Endothelial cell (in vitro differentiated cells): ENCODE results near the gene CD59. TPM values are rescaled to one million over a fixed set of nuclear protein-coding genes. Genes with fewer than 3 reads are reported as not detected.

Experiments
- DNase-seq: peaks from one replicate; pipeline ENCODE4 v3.0.0; 2021; ENCODE audit warnings: low spot score
- H3K27ac Mint-ChIP-seq: one replicate; pipeline ENCODE4 v1.8.0; 2021; ENCODE audit warnings: mixed read lengths, inconsistent platforms; ENCODE audit not compliant: unreplicated experiment
- H3K27me3 Mint-ChIP-seq: one replicate; pipeline ENCODE4 v1.8.0; 2021; ENCODE audit warnings: mild to moderate bottlenecking, moderate library complexity, mixed read lengths, inconsistent platforms; ENCODE audit not compliant: unreplicated experiment
- H3K36me3 Mint-ChIP-seq: one replicate; pipeline ENCODE4 v1.8.0; 2021; ENCODE audit warnings: mild to moderate bottlenecking, low read depth, mixed read lengths, inconsistent platforms; ENCODE audit not compliant: unreplicated experiment
- H3K4me1 Mint-ChIP-seq: one replicate; pipeline ENCODE4 v1.8.0; 2021; ENCODE audit warnings: mild to moderate bottlenecking, mixed read lengths, inconsistent platforms; ENCODE audit not compliant: unreplicated experiment
- H3K4me3 Mint-ChIP-seq: one replicate; pipeline ENCODE4 v1.8.0; 2021; ENCODE audit warnings: mild to moderate bottlenecking, mixed read lengths, inconsistent platforms; ENCODE audit not compliant: unreplicated experiment
- H3K9me3 Mint-ChIP-seq: one replicate; pipeline ENCODE4 v1.8.0; 2021; ENCODE audit warnings: mixed read lengths, inconsistent platforms; ENCODE audit not compliant: unreplicated experiment
- CTCF ChIP-seq: fragments of 200-600 bp; sonication (generic); IDR thresholded peaks from one replicate; pipeline ENCODE4 v1.5.0; 2021; ENCODE audit warnings: antibody characterized with exemption; ENCODE audit not compliant: unreplicated experiment
- total RNA-seq: library from RNA; stranded (reverse); fragmentation: NEBNext Ultra II Directional; extraction: Animal tissue kit (Norgen Biotek cat#: 25700); gene quantifications from one replicate; pipeline ENCODE4 v1.2.1, GENCODE V29; 2021; ENCODE audit not compliant: unreplicated experiment

CD59 gene
- total RNA-seq, 1 donor from 2014 or later, result 101 TPM

DNA sequence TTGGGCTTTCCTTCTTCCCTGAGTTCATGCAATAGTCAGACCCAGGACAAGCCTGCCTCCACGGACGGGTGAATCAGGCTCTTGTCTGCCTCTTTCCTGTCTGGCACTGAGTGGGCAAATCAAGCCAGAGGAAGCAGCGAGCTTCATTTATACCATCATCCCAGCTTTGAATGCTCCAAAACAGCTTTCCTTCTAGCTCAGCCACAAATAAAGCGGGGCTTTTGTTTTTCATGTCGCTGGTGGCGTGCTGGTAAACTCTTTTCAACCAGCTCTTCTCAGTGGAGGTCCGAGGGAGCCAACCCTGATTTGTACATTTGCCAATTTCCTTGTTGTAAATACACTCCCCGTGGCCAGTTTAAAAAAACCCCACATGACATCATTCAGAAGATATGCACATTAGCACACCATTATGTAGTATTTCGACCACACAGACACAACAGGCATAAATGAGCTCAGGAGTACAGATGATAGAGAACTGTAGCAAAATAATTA lies 44.2 kb downstream of the CD59 start:
- Mint-ChIP-seq H3K4me1 (peaks cover 30% of the 10 kb centered on the region), H3K9me3 (no peaks in the 10 kb centered on the region), H3K27me3 (peaks cover 7% of the 10 kb centered on the region), H3K4me3 (no peak overlapping the region), H3K27ac (peak overlapping the region; percentile 14), H3K36me3 (no peaks in the 10 kb centered on the region)
- DNase-seq, result no peak
- no peak for TF ChIP-seq CTCF

DNA sequence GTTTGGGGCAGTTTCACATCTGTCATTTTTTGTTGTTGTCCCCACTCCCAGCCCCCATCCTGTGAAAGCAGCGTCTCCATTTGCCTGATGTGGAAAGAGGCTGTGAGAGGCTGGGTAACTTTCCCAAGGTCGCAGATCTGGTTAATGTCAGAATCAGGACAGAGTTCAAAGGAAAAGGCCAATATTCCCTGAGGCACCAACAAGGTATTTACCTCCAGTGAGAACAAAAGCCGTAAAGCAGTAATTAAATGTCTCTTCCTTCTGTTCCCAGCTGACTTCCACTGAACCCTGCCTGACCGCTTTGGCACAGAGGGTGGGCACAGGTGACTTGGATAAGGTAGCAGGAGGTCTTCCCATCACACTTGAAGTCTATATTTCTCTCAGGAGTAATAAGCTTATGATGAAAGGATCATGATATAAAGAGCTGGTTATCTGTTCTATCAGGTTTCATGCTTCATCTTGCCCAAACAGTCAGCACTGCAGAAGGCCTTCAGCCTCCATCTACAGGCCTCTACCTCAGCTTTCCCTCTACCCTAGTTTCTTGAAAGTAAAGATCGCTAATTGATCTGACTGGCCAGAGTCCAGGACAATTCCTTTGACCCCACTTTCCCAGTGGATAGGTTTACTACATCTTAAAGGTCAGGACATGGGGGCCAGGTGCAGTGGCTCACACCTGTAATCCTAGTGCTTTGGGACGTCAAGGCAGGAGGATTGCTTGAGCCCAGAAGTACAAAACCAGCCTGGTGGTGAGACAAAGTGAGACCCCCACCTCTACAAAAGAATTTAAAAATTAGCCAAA lies 45.0 kb downstream of the CD59 start:
- H3K27me3 Mint-ChIP-seq, result peaks cover 7% of the 10 kb centered on the region
- no peak overlapping the region for H3K27ac Mint-ChIP-seq
- H3K36me3 Mint-ChIP-seq, result no peaks in the 10 kb centered on the region
- H3K4me1 Mint-ChIP-seq, result peaks cover 30% of the 10 kb centered on the region
- no peak for TF ChIP-seq CTCF
- H3K9me3 Mint-ChIP-seq, result no peaks in the 10 kb centered on the region
- no peak for DNase-seq
- H3K4me3 Mint-ChIP-seq, result peak overlapping the region; percentile 34

GRCh38 chr11:33690290-33691065 lies 45.7 kb downstream of the CD59 start:
- H3K27me3 Mint-ChIP-seq, result peaks cover 7% of the 10 kb centered on the region
- no peak for DNase-seq
- no peaks in the 10 kb centered on the region for H3K9me3 Mint-ChIP-seq
- no peak for TF ChIP-seq CTCF
- H3K4me3 Mint-ChIP-seq, result peak overlapping the region; percentile 34
- H3K4me1 Mint-ChIP-seq, result peaks cover 30% of the 10 kb centered on the region
- H3K36me3 Mint-ChIP-seq, result no peaks in the 10 kb centered on the region
- H3K27ac Mint-ChIP-seq, result no peak overlapping the region

- Mint-ChIP-seq H3K27me3 (peaks cover 5% of the 10 kb centered on the region), H3K4me3 (no peak overlapping the region), H3K27ac (no peak overlapping the region), H3K4me1 (peaks cover 31% of the 10 kb centered on the region), H3K36me3 (no peaks in the 10 kb centered on the region), H3K9me3 (no peaks in the 10 kb centered on the region)
- TF ChIP-seq CTCF, result no peak
- DNase-seq, result no peak
Observed at GRCh38 chr11:33689501-33689900, 46.7 kb downstream of the CD59 start.

GRCh38 chr11:33689085-33689484 lies 47.1 kb downstream of the CD59 start:
- no peak overlapping the region for H3K27ac Mint-ChIP-seq
- H3K27me3 Mint-ChIP-seq, result peaks cover 5% of the 10 kb centered on the region
- no peak for DNase-seq
- H3K4me1 Mint-ChIP-seq, result peaks cover 34% of the 10 kb centered on the region
- no peak overlapping the region for H3K4me3 Mint-ChIP-seq
- TF ChIP-seq CTCF, result no peak
- no peaks in the 10 kb centered on the region for H3K9me3 Mint-ChIP-seq
- no peaks in the 10 kb centered on the region for H3K36me3 Mint-ChIP-seq
